GM12878 (cell line): ENCODE data around the gene SCLY. TPM values are rescaled to one million over a fixed set of nuclear protein-coding genes. Genes with fewer than 3 reads are reported as not detected.

Experiments
- ATAC-seq: fragments of 200-7000 bp; cut with Tn5 transposase; 3 replicates; pipeline ENCODE4 v1.9.1; 2020; ENCODE audit warnings: mild to moderate bottlenecking, moderate library complexity
- BruUV-seq: library from RNA; stranded (reverse); fragments of 400-500 nt; replicated peaks from 2 replicates; lab custom pipeline; 2021; lab: Mats Ljungman, UMichigan
- CTCF ChIA-PET: fragments of 300-600 bp; sonication (Branson Sonifier 250); formaldehyde crosslinking; extraction: SDS; loops from one replicate; lab custom pipeline; 2021; ENCODE audit warnings: inconsistent platforms; lab: Yijun Ruan, JAX
- POLR2A ChIA-PET: fragments of 350-600 bp; formaldehyde crosslinking; extraction: SDS; loops from one replicate; lab custom pipeline; 2021; ENCODE audit warnings: inconsistent platforms; lab: Charles Lee
- RAD21 ChIA-PET: fragments of 300-600 bp; sonication (Branson Sonifier 250); formaldehyde crosslinking; loops from one replicate; lab custom pipeline; 2023; ENCODE audit warnings: antibody characterized with exemption; ENCODE audit not compliant: unreplicated experiment; lab: Charles Lee
- SMC1A ChIA-PET: fragments of 300-600 bp; sonication (Branson Sonifier 250); formaldehyde crosslinking; loops from one replicate; lab custom pipeline; 2023; ENCODE audit not compliant: unreplicated experiment, uncharacterized antibody; lab: Charles Lee
- DNase-seq: peaks from one replicate; pipeline ENCODE4 v3.0.0-alpha.2; 2011; ENCODE audit warnings: low read depth, low spot score
- FAIRE-seq: peaks from 3 replicates; lab custom pipeline; 2011; peaks lifted over from hg19 to GRCh38; lab: Jason Lieb, UNC
- H2AFZ ChIP-seq: 2 replicates; pipeline ENCODE4 v1.6.0; 2011; ENCODE audit warnings: low read depth, low read length, control low read depth; ENCODE audit not compliant: control insufficient read depth
- H3K27ac ChIP-seq: 2 replicates; pipeline ENCODE4 v1.5.1; 2011; ENCODE audit warnings: control low read depth; ENCODE audit not compliant: control insufficient read depth, insufficient read depth
- H3K27me3 ChIP-seq, 2 experiments: replicated peaks in 1 of 2; 2 replicates each; pipeline versions ENCODE4 v1.6.0 to v1.6.1; 2011; ENCODE audit warnings: low read length in 1 of 2; ENCODE audit not compliant: control insufficient read depth in 2 of 2, insufficient read depth in 2 of 2
- H3K36me3 ChIP-seq, 2 experiments: 2 replicates each; pipeline ENCODE4 v1.5.1; 2011; ENCODE audit warnings: low read length in 1 of 2; ENCODE audit not compliant: control insufficient read depth in 2 of 2, insufficient read depth in 2 of 2
- H3K4me1 ChIP-seq: 2 replicates; pipeline ENCODE4 v1.6.1; 2011; ENCODE audit warnings: mild to moderate bottlenecking, low read length, moderate library complexity, mixed read lengths; ENCODE audit not compliant: control insufficient read depth, insufficient read depth
- H3K4me2 ChIP-seq: 2 replicates; pipeline ENCODE4 v1.6.0; 2011; ENCODE audit warnings: control low read depth; ENCODE audit not compliant: control insufficient read depth, insufficient read depth
- H3K4me3 ChIP-seq: fragments of 200-600 bp; sonication (generic); 2 replicates; pipeline ENCODE4 v1.5.1; 2016
- H3K79me2 ChIP-seq: 2 replicates; pipeline ENCODE4 v1.6.0; 2011; ENCODE audit warnings: low read length; ENCODE audit not compliant: control insufficient read depth, insufficient read depth
- H3K9ac ChIP-seq: 2 replicates; pipeline ENCODE4 v1.8.0; 2011; ENCODE audit warnings: low read length, control low read depth, mixed read lengths; ENCODE audit not compliant: control insufficient read depth, insufficient read depth
- H3K9me3 ChIP-seq: replicated peaks from 3 replicates; pipeline ENCODE4 v1.5.1; 2011; ENCODE audit warnings: mild to moderate bottlenecking, low read length; ENCODE audit not compliant: control insufficient read depth, insufficient read depth
- H4K20me1 ChIP-seq: 2 replicates; pipeline ENCODE4 v1.6.0; 2011; ENCODE audit not compliant: control insufficient read depth, insufficient read depth
- CHD2 ChIP-seq: IDR thresholded peaks from 2 replicates; pipeline ENCODE4 v1.6.1; 2011; ENCODE audit warnings: low read depth, low read length, improper control_type of control experiment, borderline replicate concordance
- CHD4 ChIP-seq: fragments of 200-600 bp; sonication (generic); IDR thresholded peaks from 2 replicates; pipeline ENCODE4 v1.6.1; 2016; ENCODE audit warnings: mild to moderate bottlenecking
- CREM ChIP-seq: IDR thresholded peaks from 2 replicates; pipeline ENCODE4 v1.6.1; 2014; ENCODE audit warnings: antibody characterized with exemption, low read depth
- ETV6 ChIP-seq, 2 experiments: fragments of 450-650 bp in 1 of 2; IDR thresholded peaks in 1 of 2; conservative IDR thresholded peaks in 1 of 2; 2 replicates each; pipeline ENCODE4 v1.6.1; 2014; ENCODE audit warnings: antibody characterized with exemption in 1 of 2, borderline replicate concordance in 1 of 2, low read depth in 1 of 2, mild to moderate bottlenecking in 1 of 2, moderate library complexity in 1 of 2
- IRF4 ChIP-seq: IDR thresholded peaks from 2 replicates; pipeline ENCODE4 v1.6.1; 2011; ENCODE audit warnings: low read depth, low read length
- NFXL1 ChIP-seq: fragments of 450-650 bp; IDR thresholded peaks from 2 replicates; pipeline ENCODE4 v1.6.1; 2017; ENCODE audit warnings: antibody characterized with exemption, mild to moderate bottlenecking, borderline replicate concordance
- POLR2AphosphoS5 ChIP-seq: IDR thresholded peaks from 2 replicates; pipeline ENCODE4 v1.6.1; 2011; ENCODE audit warnings: mild to moderate bottlenecking, low read length, inconsistent platforms
- SUPT20H ChIP-seq: IDR thresholded peaks from 2 replicates; pipeline ENCODE4 v1.6.1; 2011; ENCODE audit warnings: low read depth, mild to moderate bottlenecking, low read length, moderate library complexity, borderline replicate concordance; ENCODE audit not compliant: control insufficient read depth
- ZNF622 ChIP-seq: fragments of 450-650 bp; IDR thresholded peaks from 2 replicates; pipeline ENCODE4 v1.6.1; 2017; ENCODE audit warnings: mild to moderate bottlenecking, inconsistent platforms
- WGBS: methylation state at CpG from one replicate; pipeline ENCODE4 v1.1.6; 2016; ENCODE audit warnings: low lambda C conversion rate; ENCODE audit not compliant: insufficient replicate concordance, insufficient coverage; ENCODE audit errors: missing lambda C conversion rate; 5-methylcytosine and 5-hydroxymethylcytosine counted together
- in situ Hi-C: fragments of 300-500 bp; cut with MboI; formaldehyde crosslinking; loops from 9 replicates; pipeline ENCODE4 v1.14.3; 2018; ENCODE audit warnings: mixed read lengths
- intact Hi-C: fragments of 100-400 bp; cut with micrococcal nuclease; formaldehyde crosslinking; loops from one replicate; pipeline ENCODE4 v1.14.2; 2022; ENCODE audit not compliant: unreplicated experiment
- polyA plus RNA-seq, 11 experiments: library from polyadenylated mRNA; depleted of rRNA in 4 of 11; unstranded in 6 of 11; stranded (reverse) in 5 of 11; fragments of >200 nt; fragmentation: Nextera tagmentation in 4 of 11; fragmentation: Illumina TruSeq in 1 of 11; extraction: Ambion mirVana in 4 of 11; extraction: Trizol in 1 of 11; gene quantifications; 1 replicate in 1 of 11; 2 replicates in 10 of 11; pipeline versions ENCODE4 v1.2.1 to v1.2.3, GENCODE V29; 2011 to 2016; ENCODE audit warnings: inconsistent platforms in 2 of 11, missing spikeins in 2 of 11, low read depth in 1 of 11
- total RNA-seq, 4 experiments: library from RNA; depleted of rRNA in 3 of 4; stranded (reverse); fragments of >200 nt in 3 of 4; fragmentation: Illumina TruSeq in 1 of 4; extraction: Trizol in 1 of 4; gene quantifications; 2 replicates each; pipeline versions ENCODE4 v1.2.1 to v1.2.3, GENCODE V29; 2013 to 2021
- TF ChIP-seq, protein P1 (sequence below): IDR thresholded peaks from 2 replicates; pipeline ENCODE4 v1.6.1; 2011; ENCODE audit warnings: borderline replicate concordance, low read depth, mild to moderate bottlenecking, moderate library complexity, mixed read lengths, low read length; ENCODE audit not compliant: insufficient read depth; ENCODE audit errors: extremely low read length
- TF ChIP-seq, protein P2 (sequence below): fragments of 150-350 bp; IDR thresholded peaks from 2 replicates; pipeline ENCODE4 v1.6.1; 2016; ENCODE audit warnings: low read depth, low read length
- TF ChIP-seq, protein P3 (sequence below): fragments of 450-650 bp; IDR thresholded peaks from 2 replicates; pipeline ENCODE4 v1.6.1; 2017; ENCODE audit warnings: mild to moderate bottlenecking, moderate library complexity

Gene SCLY
- total and polyA plus RNA-seq, 10 of the 15 experiments (the other 5 are each of a cell fraction or from before 2014, with no cell fraction given): 3.3 to 49.1 (median 32.3) TPM

DNA sequence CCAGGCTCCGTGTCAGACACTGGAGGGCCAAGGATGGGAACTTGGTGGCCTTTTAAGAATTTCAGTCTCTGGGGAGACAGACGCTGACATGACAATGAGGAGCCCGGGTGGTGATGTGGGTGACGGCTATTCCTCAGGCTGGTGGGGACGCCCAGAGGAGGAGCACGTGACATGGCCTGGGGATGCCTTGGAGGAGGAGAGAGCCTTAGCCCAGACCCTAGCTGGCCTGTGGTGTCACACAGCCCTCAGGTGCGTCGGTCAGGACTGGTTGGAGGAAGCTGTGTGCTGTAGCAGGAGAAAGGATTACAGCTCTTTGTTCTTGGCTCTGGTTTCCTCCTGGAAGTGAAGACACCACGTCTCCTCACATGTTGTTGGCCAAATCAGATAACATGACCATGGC, 40.0 kb upstream of the SCLY start:
- Histone ChIP-seq H3K4me3 (no peak overlapping the region), H3K9ac (no peak overlapping the region), H2AFZ (no peak overlapping the region), H3K79me2 (no peaks in the 10 kb centered on the region), H3K4me1 (no peaks in the 10 kb centered on the region), H3K4me2 (no peak overlapping the region), H3K27ac (no peak overlapping the region), H3K27me3 (no peaks in the 10 kb centered on the region), H3K9me3 (no peaks in the 10 kb centered on the region), H4K20me1 (no peaks in the 10 kb centered on the region), H3K36me3 (peaks cover 0 to 3% of the 10 kb centered on the region in 2 experiments; a peak in 3 of 4 replicates)
- DNase-seq (no peak), ATAC-seq (no peak), FAIRE-seq (no peak)
- in situ Hi-C loops (no loop called here), intact Hi-C loops (no loop called here)
- 85% methylated on average over 9 of the region's 9 CpGs for WGBS
- ChIA-PET CTCF (no interaction called here), POLR2A (no interaction called here), SMC1A (no interaction called here), RAD21 (no interaction called here)
- BruUV-seq: no TSS peak
- TF ChIP-seq ZNF622 (no peak), SUPT20H (no peak), ETV6 (conservative IDR thresholded peaks at IDR 0.05 in 1 of 2, IDR thresholded peaks at IDR 0.05 in 1 of 2; ENCODE audit: borderline replicate concordance in 1 of 2, low read depth in 1 of 2) (no peak), IRF4 (no peak), CHD2 (no peak), NFXL1 (no peak), CHD4 (no peak), CREM (no peak), POLR2AphosphoS5 (no peak)
- TF ChIP-seq, protein P1, sequence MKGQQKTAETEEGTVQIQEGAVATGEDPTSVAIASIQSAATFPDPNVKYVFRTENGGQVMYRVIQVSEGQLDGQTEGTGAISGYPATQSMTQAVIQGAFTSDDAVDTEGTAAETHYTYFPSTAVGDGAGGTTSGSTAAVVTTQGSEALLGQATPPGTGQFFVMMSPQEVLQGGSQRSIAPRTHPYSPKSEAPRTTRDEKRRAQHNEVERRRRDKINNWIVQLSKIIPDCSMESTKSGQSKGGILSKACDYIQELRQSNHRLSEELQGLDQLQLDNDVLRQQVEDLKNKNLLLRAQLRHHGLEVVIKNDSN: no peak
- TF ChIP-seq, protein P2, sequence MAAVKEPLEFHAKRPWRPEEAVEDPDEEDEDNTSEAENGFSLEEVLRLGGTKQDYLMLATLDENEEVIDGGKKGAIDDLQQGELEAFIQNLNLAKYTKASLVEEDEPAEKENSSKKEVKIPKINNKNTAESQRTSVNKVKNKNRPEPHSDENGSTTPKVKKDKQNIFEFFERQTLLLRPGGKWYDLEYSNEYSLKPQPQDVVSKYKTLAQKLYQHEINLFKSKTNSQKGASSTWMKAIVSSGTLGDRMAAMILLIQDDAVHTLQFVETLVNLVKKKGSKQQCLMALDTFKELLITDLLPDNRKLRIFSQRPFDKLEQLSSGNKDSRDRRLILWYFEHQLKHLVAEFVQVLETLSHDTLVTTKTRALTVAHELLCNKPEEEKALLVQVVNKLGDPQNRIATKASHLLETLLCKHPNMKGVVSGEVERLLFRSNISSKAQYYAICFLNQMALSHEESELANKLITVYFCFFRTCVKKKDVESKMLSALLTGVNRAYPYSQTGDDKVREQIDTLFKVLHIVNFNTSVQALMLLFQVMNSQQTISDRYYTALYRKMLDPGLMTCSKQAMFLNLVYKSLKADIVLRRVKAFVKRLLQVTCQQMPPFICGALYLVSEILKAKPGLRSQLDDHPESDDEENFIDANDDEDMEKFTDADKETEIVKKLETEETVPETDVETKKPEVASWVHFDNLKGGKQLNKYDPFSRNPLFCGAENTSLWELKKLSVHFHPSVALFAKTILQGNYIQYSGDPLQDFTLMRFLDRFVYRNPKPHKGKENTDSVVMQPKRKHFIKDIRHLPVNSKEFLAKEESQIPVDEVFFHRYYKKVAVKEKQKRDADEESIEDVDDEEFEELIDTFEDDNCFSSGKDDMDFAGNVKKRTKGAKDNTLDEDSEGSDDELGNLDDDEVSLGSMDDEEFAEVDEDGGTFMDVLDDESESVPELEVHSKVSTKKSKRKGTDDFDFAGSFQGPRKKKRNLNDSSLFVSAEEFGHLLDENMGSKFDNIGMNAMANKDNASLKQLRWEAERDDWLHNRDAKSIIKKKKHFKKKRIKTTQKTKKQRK: no peak
- TF ChIP-seq, protein P3, sequence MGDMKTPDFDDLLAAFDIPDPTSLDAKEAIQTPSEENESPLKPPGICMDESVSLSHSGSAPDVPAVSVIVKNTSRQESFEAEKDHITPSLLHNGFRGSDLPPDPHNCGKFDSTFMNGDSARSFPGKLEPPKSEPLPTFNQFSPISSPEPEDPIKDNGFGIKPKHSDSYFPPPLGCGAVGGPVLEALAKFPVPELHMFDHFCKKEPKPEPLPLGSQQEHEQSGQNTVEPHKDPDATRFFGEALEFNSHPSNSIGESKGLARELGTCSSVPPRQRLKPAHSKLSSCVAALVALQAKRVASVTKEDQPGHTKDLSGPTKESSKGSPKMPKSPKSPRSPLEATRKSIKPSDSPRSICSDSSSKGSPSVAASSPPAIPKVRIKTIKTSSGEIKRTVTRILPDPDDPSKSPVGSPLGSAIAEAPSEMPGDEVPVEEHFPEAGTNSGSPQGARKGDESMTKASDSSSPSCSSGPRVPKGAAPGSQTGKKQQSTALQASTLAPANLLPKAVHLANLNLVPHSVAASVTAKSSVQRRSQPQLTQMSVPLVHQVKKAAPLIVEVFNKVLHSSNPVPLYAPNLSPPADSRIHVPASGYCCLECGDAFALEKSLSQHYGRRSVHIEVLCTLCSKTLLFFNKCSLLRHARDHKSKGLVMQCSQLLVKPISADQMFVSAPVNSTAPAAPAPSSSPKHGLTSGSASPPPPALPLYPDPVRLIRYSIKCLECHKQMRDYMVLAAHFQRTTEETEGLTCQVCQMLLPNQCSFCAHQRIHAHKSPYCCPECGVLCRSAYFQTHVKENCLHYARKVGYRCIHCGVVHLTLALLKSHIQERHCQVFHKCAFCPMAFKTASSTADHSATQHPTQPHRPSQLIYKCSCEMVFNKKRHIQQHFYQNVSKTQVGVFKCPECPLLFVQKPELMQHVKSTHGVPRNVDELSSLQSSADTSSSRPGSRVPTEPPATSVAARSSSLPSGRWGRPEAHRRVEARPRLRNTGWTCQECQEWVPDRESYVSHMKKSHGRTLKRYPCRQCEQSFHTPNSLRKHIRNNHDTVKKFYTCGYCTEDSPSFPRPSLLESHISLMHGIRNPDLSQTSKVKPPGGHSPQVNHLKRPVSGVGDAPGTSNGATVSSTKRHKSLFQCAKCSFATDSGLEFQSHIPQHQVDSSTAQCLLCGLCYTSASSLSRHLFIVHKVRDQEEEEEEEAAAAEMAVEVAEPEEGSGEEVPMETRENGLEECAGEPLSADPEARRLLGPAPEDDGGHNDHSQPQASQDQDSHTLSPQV: no peak
